Nephron progenitor cell (in vitro differentiated cells): ENCODE results near the gene PRPSAP2.

Experiments used
- DNase-seq: peaks from one replicate; pipeline ENCODE4 v3.0.0; 2021
- H3K27ac Mint-ChIP-seq: 2 replicates; pipeline ENCODE4 v1.8.0; 2021; ENCODE audit warnings: mild to moderate bottlenecking, moderate library complexity, mixed read lengths
- H3K27me3 Mint-ChIP-seq: 2 replicates; pipeline ENCODE4 v1.8.0; 2021; ENCODE audit warnings: mild to moderate bottlenecking, low read depth, mixed read lengths; ENCODE audit not compliant: poor library complexity
- H3K36me3 Mint-ChIP-seq: 2 replicates; pipeline ENCODE4 v1.8.0; 2021; ENCODE audit warnings: low read depth, mixed read lengths
- H3K4me1 Mint-ChIP-seq: 2 replicates; pipeline ENCODE4 v1.8.0; 2021; ENCODE audit warnings: mixed read lengths
- H3K4me3 Mint-ChIP-seq: 2 replicates; pipeline ENCODE4 v1.8.0; 2021; ENCODE audit warnings: mild to moderate bottlenecking, moderate library complexity, mixed read lengths
- H3K9me3 Mint-ChIP-seq: 2 replicates; pipeline ENCODE4 v1.8.0; 2021; ENCODE audit warnings: mild to moderate bottlenecking, moderate library complexity, mixed read lengths
- CTCF ChIP-seq: fragments of 200-600 bp; sonication (generic); IDR thresholded peaks from 2 replicates; pipeline ENCODE4 v1.5.0; 2021; ENCODE audit warnings: antibody characterized with exemption

Gene PRPSAP2

GRCh38 chr17:18888766-18889290 lies 30.9 kb downstream of the PRPSAP2 start:
- peaks cover 85% of the 10 kb centered on the region for H3K36me3 Mint-ChIP-seq

GRCh38 chr17:18889658-18890057 lies 31.7 kb downstream of the PRPSAP2 start:
- no peaks in the 10 kb centered on the region for H3K4me1 Mint-ChIP-seq
- no peak overlapping the region for H3K27ac Mint-ChIP-seq
- no peak for DNase-seq
- no peak overlapping the region for H3K4me3 Mint-ChIP-seq
- no peaks in the 10 kb centered on the region for H3K27me3 Mint-ChIP-seq
- H3K36me3 Mint-ChIP-seq, result peaks cover 89% of the 10 kb centered on the region
- H3K9me3 Mint-ChIP-seq, result peaks cover 29% of the 10 kb centered on the region
- no peak for TF ChIP-seq CTCF

More at GRCh38 chr17:18888766-18889290, 30.9 kb downstream of the PRPSAP2 start:
- H3K4me3 Mint-ChIP-seq, result no peak overlapping the region
- H3K27ac Mint-ChIP-seq, result peak overlapping the region; percentile 45
- no peaks in the 10 kb centered on the region for H3K4me1 Mint-ChIP-seq
- H3K27me3 Mint-ChIP-seq, result no peaks in the 10 kb centered on the region
- TF ChIP-seq CTCF, result no peak
- no peak for DNase-seq
- peaks cover 25% of the 10 kb centered on the region for H3K9me3 Mint-ChIP-seq

GRCh38 chr17:18891541-18891940 lies 33.6 kb downstream of the PRPSAP2 start:
- Mint-ChIP-seq H3K27ac (peak overlapping the region; percentile 50), H3K4me1 (no peaks in the 10 kb centered on the region), H3K27me3 (no peaks in the 10 kb centered on the region), H3K36me3 (peaks cover 92% of the 10 kb centered on the region), H3K4me3 (no peak overlapping the region), H3K9me3 (peaks cover 47% of the 10 kb centered on the region)
- TF ChIP-seq CTCF, result no peak
- no peak for DNase-seq

GRCh38 chr17:18896146-18896545 lies 38.2 kb downstream of the PRPSAP2 start:
- Mint-ChIP-seq H3K27ac (no peak overlapping the region), H3K4me3 (no peak overlapping the region), H3K27me3 (peaks cover 3% of the 10 kb centered on the region), H3K4me1 (no peaks in the 10 kb centered on the region), H3K36me3 (peaks cover 98% of the 10 kb centered on the region), H3K9me3 (peaks cover 63% of the 10 kb centered on the region)
- DNase-seq, result no peak
- no peak for TF ChIP-seq CTCF

- no peak for DNase-seq
- peaks cover 3% of the 10 kb centered on the region for H3K27me3 Mint-ChIP-seq
- peaks cover 63% of the 10 kb centered on the region for H3K9me3 Mint-ChIP-seq
These were observed 39.0 kb downstream of the PRPSAP2 start for GRCh38 chr17:18896947-18897346.

More at GRCh38 chr17:18896947-18897346, 39.0 kb downstream of the PRPSAP2 start:
- Mint-ChIP-seq H3K27ac (no peak overlapping the region), H3K4me1 (no peaks in the 10 kb centered on the region), H3K36me3 (peaks cover 98% of the 10 kb centered on the region), H3K4me3 (no peak overlapping the region)
- TF ChIP-seq CTCF, result no peak
